Measurements from ENCODE around the gene TMEM132D. TPM values are rescaled to one million over a fixed set of nuclear protein-coding genes. Genes with fewer than 3 reads are reported as not detected.

Gene TMEM132D
- total RNA-seq, 5 donors from 2014 or later (not counting 1 experiment from before 2014, with no cell fraction given): not detected

GRCh38 chr12:129617849-129618248 is 286.0 kb downstream of the TMEM132D start:
- POLR2A ChIA-PET: no interaction called here
- Mint-ChIP-seq H3K27ac (no peak overlapping the region), H3K4me3 (no peak overlapping the region), H3K36me3 (no peaks in the 10 kb centered on the region), H3K9me3 (peaks cover 6 to 27% (median 16%) of the 10 kb centered on the region in 3 donors), H3K27me3 (no peaks in the 10 kb centered on the region), H3K4me1 (no peaks in the 10 kb centered on the region)
- 73% methylated on average over 3 of the region's 7 CpGs for WGBS (ENCODE audit: insufficient coverage)
- H3K36me3 ChIP-seq (ENCODE audit: control insufficient read depth in 2 of 2, extremely low read depth in 1 of 2, insufficient read depth in 1 of 2, low read length in 1 of 2): no peaks in the 10 kb centered on the region
- H3K27ac ChIP-seq (ENCODE audit: low read length): no peak overlapping the region
- H3K9me3 ChIP-seq: no peaks in the 10 kb centered on the region
- H3K4me1 ChIP-seq (ENCODE audit: control insufficient read depth in 1 of 2, extremely low read depth in 1 of 2, insufficient read depth in 2 of 2, low read length in 2 of 2): no peaks in the 10 kb centered on the region
- CTCF ChIA-PET: no interaction called here
- ATAC-seq (replicated peaks in 1 of 4) (no peak), DNase-seq (no peak)
- no peak overlapping the region for H3K4me3 ChIP-seq (ENCODE audit: control insufficient read depth in 1 of 2, extremely low read depth in 1 of 2, low read length in 1 of 2)
- no peaks in the 10 kb centered on the region for H3K27me3 ChIP-seq (replicated peaks in 1 of 2; ENCODE audit: control insufficient read depth in 2 of 2, extremely low read depth in 1 of 2, insufficient read depth in 2 of 2, low read length in 1 of 2)

- H3K27ac ChIP-seq (ENCODE audit: low read length): no peak overlapping the region
- H3K36me3 ChIP-seq (ENCODE audit: control insufficient read depth in 2 of 2, extremely low read depth in 1 of 2, insufficient read depth in 1 of 2, low read length in 1 of 2): no peaks in the 10 kb centered on the region
- H3K27me3 Mint-ChIP-seq: no peaks in the 10 kb centered on the region
- no peak overlapping the region for H3K4me3 ChIP-seq (ENCODE audit: control insufficient read depth in 1 of 2, extremely low read depth in 1 of 2, low read length in 1 of 2)
- H3K9me3 ChIP-seq: no peaks in the 10 kb centered on the region
- H3K4me1 ChIP-seq (ENCODE audit: control insufficient read depth in 1 of 2, extremely low read depth in 1 of 2, insufficient read depth in 2 of 2, low read length in 2 of 2): no peaks in the 10 kb centered on the region
- H3K4me1 Mint-ChIP-seq: no peaks in the 10 kb centered on the region
- 100% methylated on average over 1 of the region's 5 CpGs for WGBS (ENCODE audit: insufficient coverage)
- DNase-seq (no peak), ATAC-seq (replicated peaks in 1 of 4) (no peak)
- ChIA-PET CTCF (no interaction called here), POLR2A (interaction anchor here in 1 of 2 donors (0.6 kb wide), 1 partner anchor 16 kb away, joined by 4 read pairs; no protein-coding TSS in a partner anchor)
- no peaks in the 10 kb centered on the region for H3K36me3 Mint-ChIP-seq
- peaks cover 6 to 20% (median 8%) of the 10 kb centered on the region in 3 donors for H3K9me3 Mint-ChIP-seq
- H3K27me3 ChIP-seq (replicated peaks in 1 of 2; ENCODE audit: control insufficient read depth in 2 of 2, extremely low read depth in 1 of 2, insufficient read depth in 2 of 2, low read length in 1 of 2): no peaks in the 10 kb centered on the region
- H3K4me3 Mint-ChIP-seq: no peak overlapping the region
- H3K27ac Mint-ChIP-seq: no peak overlapping the region
These were observed 288.8 kb downstream of the TMEM132D start for GRCh38 chr12:129615001-129615400.

GRCh38 chr12:129614221-129614885 is 289.5 kb downstream of the TMEM132D start:
- ATAC-seq (replicated peaks in 1 of 4): no peak
- ChIA-PET POLR2A (no interaction called here), CTCF (no interaction called here)
- Histone ChIP-seq H3K4me3 (ENCODE audit: control insufficient read depth in 1 of 2, extremely low read depth in 1 of 2, low read length in 1 of 2) (no peak overlapping the region), H3K9me3 (no peaks in the 10 kb centered on the region), H3K27ac (ENCODE audit: low read length) (no peak overlapping the region), H3K27me3 (replicated peaks in 1 of 2; ENCODE audit: control insufficient read depth in 2 of 2, extremely low read depth in 1 of 2, insufficient read depth in 2 of 2, low read length in 1 of 2) (peaks cover 0 to 3% of the 10 kb centered on the region in 2 experiments), H3K4me1 (ENCODE audit: control insufficient read depth in 1 of 2, extremely low read depth in 1 of 2, insufficient read depth in 2 of 2, low read length in 2 of 2) (no peaks in the 10 kb centered on the region), H3K36me3 (ENCODE audit: control insufficient read depth in 2 of 2, extremely low read depth in 1 of 2, insufficient read depth in 1 of 2, low read length in 1 of 2) (no peaks in the 10 kb centered on the region)
- 50% methylated on average over 1 of the region's 9 CpGs for WGBS (ENCODE audit: insufficient coverage)
- Mint-ChIP-seq H3K9me3 (peaks cover 6 to 20% (median 8%) of the 10 kb centered on the region in 3 donors), H3K27me3 (no peaks in the 10 kb centered on the region), H3K4me3 (no peak overlapping the region), H3K4me1 (no peaks in the 10 kb centered on the region), H3K27ac (no peak overlapping the region), H3K36me3 (no peaks in the 10 kb centered on the region)
- DNase-seq: no peak

GRCh38 chr12:129613314-129613713 is 290.5 kb downstream of the TMEM132D start:
- DNase-seq (no peak), ATAC-seq (replicated peaks in 1 of 4) (no peak)
- Mint-ChIP-seq H3K4me1 (no peaks in the 10 kb centered on the region), H3K9me3 (peaks cover 6 to 17% (median 8%) of the 10 kb centered on the region in 3 donors), H3K36me3 (no peaks in the 10 kb centered on the region), H3K27ac (no peak overlapping the region), H3K27me3 (no peaks in the 10 kb centered on the region), H3K4me3 (no peak overlapping the region)
- H3K4me3 ChIP-seq (ENCODE audit: control insufficient read depth in 1 of 2, extremely low read depth in 1 of 2, low read length in 1 of 2): no peak overlapping the region
- 75% methylated on average over 6 of the region's 9 CpGs for WGBS (ENCODE audit: insufficient coverage)
- H3K27ac ChIP-seq (ENCODE audit: low read length): no peak overlapping the region
- no peaks in the 10 kb centered on the region for H3K36me3 ChIP-seq (ENCODE audit: control insufficient read depth in 2 of 2, extremely low read depth in 1 of 2, insufficient read depth in 1 of 2, low read length in 1 of 2)
- POLR2A ChIA-PET: no interaction called here
- CTCF ChIA-PET: no interaction called here
- H3K4me1 ChIP-seq (ENCODE audit: control insufficient read depth in 1 of 2, extremely low read depth in 1 of 2, insufficient read depth in 2 of 2, low read length in 2 of 2): no peaks in the 10 kb centered on the region
- H3K9me3 ChIP-seq: no peaks in the 10 kb centered on the region
- H3K27me3 ChIP-seq (replicated peaks in 1 of 2; ENCODE audit: control insufficient read depth in 2 of 2, extremely low read depth in 1 of 2, insufficient read depth in 2 of 2, low read length in 1 of 2): peaks cover 0 to 3% of the 10 kb centered on the region in 2 experiments

- H3K4me1 ChIP-seq (ENCODE audit: control insufficient read depth in 1 of 2, extremely low read depth in 1 of 2, insufficient read depth in 2 of 2, low read length in 2 of 2): no peaks in the 10 kb centered on the region
- POLR2A ChIA-PET: no interaction called here
- CTCF ChIA-PET: no interaction called here
- H3K4me1 Mint-ChIP-seq: no peaks in the 10 kb centered on the region
- no peak overlapping the region for H3K27ac Mint-ChIP-seq
- peaks cover 0 to 3% of the 10 kb centered on the region in 2 experiments for H3K27me3 ChIP-seq (replicated peaks in 1 of 2; ENCODE audit: control insufficient read depth in 2 of 2, extremely low read depth in 1 of 2, insufficient read depth in 2 of 2, low read length in 1 of 2)
- no peaks in the 10 kb centered on the region for H3K9me3 ChIP-seq
- no peak overlapping the region for H3K4me3 Mint-ChIP-seq
- no peak overlapping the region for H3K4me3 ChIP-seq (ENCODE audit: control insufficient read depth in 1 of 2, extremely low read depth in 1 of 2, low read length in 1 of 2)
- no peak overlapping the region for H3K27ac ChIP-seq (ENCODE audit: low read length)
- WGBS (ENCODE audit: insufficient coverage): 80% methylated on average over 2 of the region's 5 CpGs
- H3K36me3 ChIP-seq (ENCODE audit: control insufficient read depth in 2 of 2, extremely low read depth in 1 of 2, insufficient read depth in 1 of 2, low read length in 1 of 2): no peaks in the 10 kb centered on the region
- no peaks in the 10 kb centered on the region for H3K27me3 Mint-ChIP-seq
- no peak for DNase-seq
- peaks cover 0 to 8% (median 6%) of the 10 kb centered on the region in 3 donors for H3K9me3 Mint-ChIP-seq
- ATAC-seq (replicated peaks in 1 of 4): no peak
- H3K36me3 Mint-ChIP-seq: no peaks in the 10 kb centered on the region
These were observed 293.2 kb downstream of the TMEM132D start for GRCh38 chr12:129610601-129611120.

GRCh38 chr12:129607756-129608155 is 296.1 kb downstream of the TMEM132D start:
- WGBS (ENCODE audit: insufficient coverage): no CpG with 5 or more reads among the region's 5 CpGs
- POLR2A ChIA-PET: no interaction called here
- H3K4me1 Mint-ChIP-seq: no peaks in the 10 kb centered on the region

More at GRCh38 chr12:129607756-129608155, 296.1 kb downstream of the TMEM132D start:
- CTCF ChIA-PET: no interaction called here
- Mint-ChIP-seq H3K27me3 (no peaks in the 10 kb centered on the region), H3K4me3 (no peak overlapping the region), H3K27ac (no peak overlapping the region), H3K9me3 (peaks cover 1 to 14% (median 2%) of the 10 kb centered on the region in 3 donors), H3K36me3 (no peaks in the 10 kb centered on the region)
- H3K9me3 ChIP-seq: no peaks in the 10 kb centered on the region
- peaks cover 0 to 3% of the 10 kb centered on the region in 2 experiments for H3K27me3 ChIP-seq (replicated peaks in 1 of 2; ENCODE audit: control insufficient read depth in 2 of 2, extremely low read depth in 1 of 2, insufficient read depth in 2 of 2, low read length in 1 of 2)
- H3K27ac ChIP-seq (ENCODE audit: low read length): no peak overlapping the region
- no peak overlapping the region for H3K4me3 ChIP-seq (ENCODE audit: control insufficient read depth in 1 of 2, extremely low read depth in 1 of 2, low read length in 1 of 2)
- H3K36me3 ChIP-seq (ENCODE audit: control insufficient read depth in 2 of 2, extremely low read depth in 1 of 2, insufficient read depth in 1 of 2, low read length in 1 of 2): no peaks in the 10 kb centered on the region
- no peaks in the 10 kb centered on the region for H3K4me1 ChIP-seq (ENCODE audit: control insufficient read depth in 1 of 2, extremely low read depth in 1 of 2, insufficient read depth in 2 of 2, low read length in 2 of 2)
- DNase-seq: no peak
- ATAC-seq (replicated peaks in 1 of 4): no peak

All from T-cell (primary cell).